ENCODE data around the gene PROSER3.

- TF ChIP-seq CTCF (conservative IDR thresholded peaks at IDR 0.05; ENCODE audit: low read depth, low read length) (no peak), RAD21 (IDR thresholded peaks at IDR 0.05; ENCODE audit: low read length) (no peak), POLR2A (IDR thresholded peaks at IDR 0.05; ENCODE audit: low read depth, low read length) (no peak), USF2 (IDR thresholded peaks at IDR 0.05; ENCODE audit: low read depth, low read length) (no peak), BHLHE40 (IDR thresholded peaks at IDR 0.05; ENCODE audit: low read depth, low read length) (no peak), FOS (IDR thresholded peaks at IDR 0.05; ENCODE audit: low read depth, low read length) (no peak), SMC3 (IDR thresholded peaks at IDR 0.05; ENCODE audit: low read depth, low read length) (no peak), ELK1 (IDR thresholded peaks at IDR 0.05; ENCODE audit: borderline replicate concordance, low read depth, low read length) (no peak), RCOR1 (IDR thresholded peaks at IDR 0.05; ENCODE audit: insufficient replicate concordance, low read length) (no peak), RFX5 (IDR thresholded peaks at IDR 0.05; ENCODE audit: low read depth, low read length) (no peak), CHD1 (IDR thresholded peaks at IDR 0.05; ENCODE audit: low read depth, low read length) (no peak), MXI1 (IDR thresholded peaks at IDR 0.05; ENCODE audit: borderline replicate concordance, low read depth, low read length) (no peak), CEBPB (IDR thresholded peaks at IDR 0.05; ENCODE audit: low read depth, low read length) (no peak), MAFK (IDR thresholded peaks at IDR 0.05; ENCODE audit: low read depth, low read length) (no peak)
Measured at GRCh38 chr19:35777961-35778360, 20.0 kb downstream of the PROSER3 start.

All from IMR-90 (cell line).